ENCODE measurements around the gene TMC8.
"Not testable (repeated sequence)": the region's sequence is repeated elsewhere in the genome, so short reads cannot be mapped to it uniquely, and the experiment has no call there.

TMC8 gene, protein sequence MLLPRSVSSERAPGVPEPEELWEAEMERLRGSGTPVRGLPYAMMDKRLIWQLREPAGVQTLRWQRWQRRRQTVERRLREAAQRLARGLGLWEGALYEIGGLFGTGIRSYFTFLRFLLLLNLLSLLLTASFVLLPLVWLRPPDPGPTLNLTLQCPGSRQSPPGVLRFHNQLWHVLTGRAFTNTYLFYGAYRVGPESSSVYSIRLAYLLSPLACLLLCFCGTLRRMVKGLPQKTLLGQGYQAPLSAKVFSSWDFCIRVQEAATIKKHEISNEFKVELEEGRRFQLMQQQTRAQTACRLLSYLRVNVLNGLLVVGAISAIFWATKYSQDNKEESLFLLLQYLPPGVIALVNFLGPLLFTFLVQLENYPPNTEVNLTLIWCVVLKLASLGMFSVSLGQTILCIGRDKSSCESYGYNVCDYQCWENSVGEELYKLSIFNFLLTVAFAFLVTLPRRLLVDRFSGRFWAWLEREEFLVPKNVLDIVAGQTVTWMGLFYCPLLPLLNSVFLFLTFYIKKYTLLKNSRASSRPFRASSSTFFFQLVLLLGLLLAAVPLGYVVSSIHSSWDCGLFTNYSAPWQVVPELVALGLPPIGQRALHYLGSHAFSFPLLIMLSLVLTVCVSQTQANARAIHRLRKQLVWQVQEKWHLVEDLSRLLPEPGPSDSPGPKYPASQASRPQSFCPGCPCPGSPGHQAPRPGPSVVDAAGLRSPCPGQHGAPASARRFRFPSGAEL

DNA sequence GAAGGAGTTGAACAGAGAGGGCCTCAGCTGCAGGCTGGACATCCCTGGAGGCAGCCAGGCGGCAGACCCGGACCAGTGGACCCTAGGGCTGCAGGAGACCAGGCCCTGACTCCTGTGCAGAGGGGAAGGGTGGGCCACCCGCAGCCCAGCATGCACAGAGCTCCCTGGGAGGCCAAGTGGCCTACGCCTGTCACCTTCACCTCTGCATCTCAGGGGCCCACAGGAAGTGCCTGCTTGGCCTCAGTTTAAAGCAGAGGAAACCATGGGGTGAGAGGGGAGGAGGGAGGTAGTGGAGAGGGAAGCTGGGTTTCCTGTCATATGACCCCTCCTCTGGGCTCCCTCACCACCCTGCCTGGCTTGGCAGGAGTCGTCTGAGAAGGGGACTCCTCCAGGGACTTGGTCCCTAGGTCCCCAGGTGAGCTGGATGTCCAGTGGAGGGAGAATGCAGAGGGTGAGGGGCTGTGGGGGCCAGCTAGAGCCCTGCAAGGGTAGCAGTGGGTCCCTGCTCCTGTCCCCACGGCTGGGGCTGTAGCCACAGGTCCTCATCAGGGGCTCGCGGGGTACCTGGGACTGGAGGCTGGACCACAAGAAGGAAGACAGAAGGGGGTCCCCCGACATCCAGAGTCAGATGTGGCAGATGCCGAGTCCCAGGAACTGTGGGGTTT, at the start of gene TMC8:
Gene TMC8, plus strand, starts transcription at position 335 of the 665 bp plus-strand sequence. CDS start 818 bp downstream, outside the sequence.
- peak; percentile 92 for DNase-seq
- in situ Hi-C loops (cut with MboI; ENCODE audit: low pct_unique_long_range_greater_than_20kb, low sequenced_read_pairs), result no loop called here

DNA sequence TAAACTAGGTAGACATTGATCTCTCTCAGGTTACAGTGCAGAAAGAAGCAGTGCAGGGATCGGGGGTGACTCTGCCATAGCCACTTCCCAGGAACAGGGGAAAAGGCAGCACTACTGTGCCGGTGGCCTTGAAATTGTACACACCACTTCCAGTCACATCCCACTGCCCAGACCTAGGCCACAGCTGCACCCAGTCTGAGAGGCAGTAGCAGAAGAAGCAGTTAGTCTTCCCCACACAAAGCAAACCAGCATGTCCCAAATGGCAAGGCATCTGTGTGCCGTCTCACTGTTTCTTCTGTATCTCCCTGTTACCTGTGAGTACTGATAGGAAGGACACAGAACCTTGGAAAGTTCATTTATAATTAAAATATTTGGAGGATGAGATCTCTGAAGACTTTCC, 49.0 kb upstream of the TMC8 start:
- in situ Hi-C loops (cut with MboI; ENCODE audit: low pct_unique_long_range_greater_than_20kb, low sequenced_read_pairs), result no loop called here
- no peak for DNase-seq

GRCh38 chr17:78082355-78082872, 48.2 kb upstream of the TMC8 start:
- in situ Hi-C loops (cut with MboI; ENCODE audit: low pct_unique_long_range_greater_than_20kb, low sequenced_read_pairs); DNase-seq: not testable (repeated sequence)

- in situ Hi-C loops (cut with MboI; ENCODE audit: low pct_unique_long_range_greater_than_20kb, low sequenced_read_pairs), result no loop called here
- DNase-seq, result no peak
Measured at GRCh38 chr17:78082988-78083387, 47.6 kb upstream of the TMC8 start.

GRCh38 chr17:78086740-78087139, 43.8 kb upstream of the TMC8 start:
- DNase-seq, result no peak
- in situ Hi-C loops (cut with MboI; ENCODE audit: low pct_unique_long_range_greater_than_20kb, low sequenced_read_pairs), result no loop called here

- no peak for DNase-seq
Measured at GRCh38 chr17:78088529-78088928, 42.0 kb upstream of the TMC8 start.

GRCh38 chr17:78089576-78090281, 40.8 kb upstream of the TMC8 start:
- DNase-seq, result no peak
- in situ Hi-C loops (cut with MboI; ENCODE audit: low pct_unique_long_range_greater_than_20kb, low sequenced_read_pairs), result no loop called here

More at GRCh38 chr17:78088529-78088928, 42.0 kb upstream of the TMC8 start:
- in situ Hi-C loops (cut with MboI; ENCODE audit: low pct_unique_long_range_greater_than_20kb, low sequenced_read_pairs), result no loop called here

DNA sequence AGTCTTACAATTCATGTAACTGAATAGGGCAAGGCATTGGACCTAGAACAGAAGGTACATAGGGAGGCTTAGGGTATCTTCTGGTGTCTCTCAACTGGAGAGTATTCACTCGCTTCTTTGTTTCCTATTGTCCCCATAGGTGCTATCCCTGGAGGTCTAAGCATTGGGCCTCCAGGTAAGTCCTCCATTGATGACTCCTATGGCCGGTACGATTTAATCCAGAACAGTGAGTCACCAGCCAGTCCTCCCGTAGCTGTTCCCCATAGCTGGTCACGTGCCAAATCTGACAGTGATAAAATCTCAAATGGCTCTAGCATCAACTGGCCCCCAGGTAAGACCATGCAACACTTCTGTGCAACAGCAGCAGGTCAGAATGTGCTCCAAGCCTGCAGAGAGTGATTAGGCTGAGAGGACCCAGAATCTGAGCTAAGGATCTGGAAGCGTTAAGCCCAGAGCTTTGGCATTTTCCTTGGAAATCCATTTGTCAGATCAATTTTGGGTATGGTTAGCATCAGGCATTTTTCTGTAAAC, 37.7 kb upstream of the TMC8 start:
- no peak for DNase-seq
- in situ Hi-C loops (cut with MboI; ENCODE audit: low pct_unique_long_range_greater_than_20kb, low sequenced_read_pairs), result no loop called here

- in situ Hi-C loops (cut with MboI; ENCODE audit: low pct_unique_long_range_greater_than_20kb, low sequenced_read_pairs), result no loop called here
- no peak for DNase-seq
Measured at GRCh38 chr17:78095035-78095434, 35.5 kb upstream of the TMC8 start.

DNA sequence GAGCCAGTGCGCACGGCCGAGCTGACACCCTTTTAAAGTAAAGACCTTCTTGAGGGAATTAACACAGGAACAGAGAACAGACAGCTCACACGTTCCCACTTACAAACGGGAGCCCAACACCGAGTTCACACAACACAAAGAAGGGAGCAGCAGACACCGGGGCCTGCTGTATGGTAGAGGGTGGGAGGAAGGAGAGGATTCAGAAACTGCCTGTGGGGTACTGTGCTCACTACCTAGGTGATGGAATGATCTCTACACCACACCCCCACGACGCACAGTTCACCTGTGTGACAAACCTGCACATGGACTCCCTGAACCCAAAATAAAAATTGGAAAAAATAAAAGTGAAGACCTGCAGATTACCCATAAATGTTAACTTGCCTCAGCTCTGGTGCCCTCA, 34.5 kb upstream of the TMC8 start:
- DNase-seq, result no peak
- in situ Hi-C loops (cut with MboI; ENCODE audit: low pct_unique_long_range_greater_than_20kb, low sequenced_read_pairs), result no loop called here

GRCh38 chr17:78101112-78101511, 29.5 kb upstream of the TMC8 start:
- in situ Hi-C loops (cut with MboI; ENCODE audit: low pct_unique_long_range_greater_than_20kb, low sequenced_read_pairs), result no loop called here
- DNase-seq, result peak; percentile 27

DNA sequence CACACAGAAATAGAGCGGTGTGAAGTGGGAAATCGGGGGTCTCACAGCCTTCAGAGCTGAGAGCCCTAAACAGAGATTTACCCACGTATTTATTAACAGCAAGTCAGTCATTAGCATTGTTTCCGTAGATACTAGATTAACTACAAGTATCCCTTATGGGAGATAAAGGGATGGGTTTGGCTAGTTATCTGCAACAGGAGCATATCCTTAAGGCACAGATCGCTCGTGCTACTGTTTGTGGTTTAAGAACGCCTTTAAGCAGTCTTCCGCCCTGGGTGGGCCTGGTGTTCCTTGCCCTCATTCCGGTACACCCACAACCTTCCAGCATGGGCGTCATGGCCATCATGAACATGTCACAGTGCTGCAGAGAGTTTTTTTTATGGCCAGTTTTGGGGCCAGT, 29.0 kb upstream of the TMC8 start:
- no peak for DNase-seq
- in situ Hi-C loops (cut with MboI; ENCODE audit: low pct_unique_long_range_greater_than_20kb, low sequenced_read_pairs), result no loop called here

DNA sequence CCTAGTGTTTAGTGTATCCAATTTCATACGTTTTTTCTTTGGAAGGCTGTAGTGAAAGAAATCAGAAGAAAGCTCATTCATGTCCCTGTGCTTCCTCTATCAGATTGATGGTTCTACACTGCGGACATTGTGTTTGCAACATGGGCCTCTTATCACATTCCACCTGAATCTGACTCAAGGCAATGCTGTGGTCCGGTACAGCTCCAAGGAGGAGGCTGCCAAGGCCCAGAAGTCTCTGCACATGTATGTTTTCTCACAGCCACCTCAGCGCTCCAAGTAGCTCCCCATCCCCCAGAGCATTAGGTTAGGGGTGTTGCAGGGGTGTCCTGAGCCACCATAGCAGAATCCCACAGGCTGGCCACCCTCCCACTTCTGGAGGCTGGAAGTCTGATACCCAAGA, 27.3 kb upstream of the TMC8 start:
- DNase-seq, result no peak
- in situ Hi-C loops (cut with MboI; ENCODE audit: low pct_unique_long_range_greater_than_20kb, low sequenced_read_pairs), result no loop called here

DNA sequence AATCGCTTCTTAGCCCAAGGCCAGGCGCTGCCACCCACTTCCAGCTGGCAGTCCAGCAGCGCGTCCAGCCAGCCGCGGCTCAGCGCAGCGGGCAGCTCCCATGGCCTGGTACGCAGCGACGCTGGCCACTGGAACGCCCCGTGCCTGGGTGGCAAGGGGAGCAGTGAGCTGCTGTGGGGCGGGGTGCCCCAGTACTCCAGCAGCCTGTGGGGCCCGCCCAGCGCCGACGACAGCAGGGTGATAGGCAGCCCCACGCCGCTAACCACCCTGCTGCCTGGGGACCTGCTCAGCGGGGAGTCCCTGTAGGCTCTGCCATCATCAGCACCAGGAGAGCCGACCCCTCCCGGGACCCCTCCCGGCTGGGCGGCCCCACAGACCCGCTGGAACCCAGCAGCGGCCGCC, 26.0 kb upstream of the TMC8 start:
- in situ Hi-C loops (cut with MboI; ENCODE audit: low pct_unique_long_range_greater_than_20kb, low sequenced_read_pairs), result no loop called here
- no peak for DNase-seq

DNA sequence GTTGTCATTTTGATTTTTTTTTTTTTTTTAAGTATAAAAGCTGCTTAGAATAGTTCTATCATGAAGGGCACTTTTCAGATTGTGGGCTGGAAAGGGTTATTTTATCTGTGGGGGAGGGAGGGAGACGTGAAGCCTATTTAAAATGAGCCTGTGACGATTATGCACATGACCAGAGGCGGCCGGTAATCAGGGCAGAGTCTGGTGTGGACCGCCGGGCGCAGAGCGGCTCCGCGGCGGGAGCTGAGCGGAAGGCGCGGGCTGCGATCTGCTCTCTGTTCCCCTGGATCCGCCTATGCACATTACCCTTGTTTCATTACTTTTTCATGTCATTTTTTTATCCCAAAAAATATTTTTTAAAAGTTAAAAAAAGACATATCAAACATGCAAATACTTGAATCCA, 25.5 kb upstream of the TMC8 start:
- no peak for DNase-seq
- in situ Hi-C loops (cut with MboI; ENCODE audit: low pct_unique_long_range_greater_than_20kb, low sequenced_read_pairs), result no loop called here

- in situ Hi-C loops (cut with MboI; ENCODE audit: low pct_unique_long_range_greater_than_20kb, low sequenced_read_pairs), result no loop called here
- no peak for DNase-seq
Measured at GRCh38 chr17:78105551-78105950, 25.0 kb upstream of the TMC8 start.

- no peak for DNase-seq
- in situ Hi-C loops (cut with MboI; ENCODE audit: low pct_unique_long_range_greater_than_20kb, low sequenced_read_pairs), result no loop called here
Measured at GRCh38 chr17:78106211-78106610, 24.4 kb upstream of the TMC8 start.

DNA sequence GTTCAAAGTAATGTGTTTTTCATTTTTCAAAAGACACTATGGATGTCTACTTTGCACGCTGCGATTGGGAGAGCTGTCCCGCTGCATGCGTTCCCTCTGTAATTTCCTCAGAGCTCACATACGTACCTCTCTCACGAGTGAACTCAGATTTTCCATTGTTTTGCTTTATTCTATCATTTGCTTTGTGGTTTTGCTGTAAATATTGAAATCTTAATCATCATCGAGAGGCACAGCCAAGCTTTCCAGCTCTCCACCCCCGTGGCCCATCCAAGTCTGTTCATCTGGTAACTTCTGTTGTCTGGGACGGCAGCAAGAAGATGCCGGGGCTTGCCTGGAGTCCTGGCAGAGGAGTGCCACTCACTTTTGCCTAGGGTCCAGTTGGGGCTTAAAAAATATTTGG, 23.1 kb upstream of the TMC8 start:
- in situ Hi-C loops (cut with MboI; ENCODE audit: low pct_unique_long_range_greater_than_20kb, low sequenced_read_pairs), result no loop called here
- DNase-seq, result no peak
